HepG2 (cell line): ENCODE data around the gene MYO19. TPM values are rescaled to one million over a fixed set of nuclear protein-coding genes. Genes with fewer than 3 reads are reported as not detected.

Source experiments
- ATM ChIP-seq: fragments of 450-650 bp; IDR thresholded peaks from 2 replicates; pipeline ENCODE4 v1.7.1; 2017; ENCODE audit warnings: mild to moderate bottlenecking, borderline replicate concordance
- CCDC6 ChIP-seq: sonication (generic); formaldehyde crosslinking; IDR thresholded peaks from 2 replicates; pipeline ENCODE4 v1.8.1; 2022; ENCODE audit warnings: mild to moderate bottlenecking, missing genetic modification reagents, moderate library complexity
- DNMT1 ChIP-seq: sonication (generic); formaldehyde crosslinking; IDR thresholded peaks from 2 replicates; pipeline ENCODE4 v1.5.1; 2020; ENCODE audit warnings: mild to moderate bottlenecking, missing genetic modification reagents
- HINFP ChIP-seq: sonication (generic); formaldehyde crosslinking; IDR thresholded peaks from 2 replicates; pipeline ENCODE4 v1.4.0; 2020; ENCODE audit warnings: low read depth, mild to moderate bottlenecking, missing genetic modification reagents
- MED1 ChIP-seq: sonication (generic); formaldehyde crosslinking; IDR thresholded peaks from 2 replicates; pipeline ENCODE4 v1.4.0; 2020; ENCODE audit warnings: missing genetic modification reagents
- MED8 ChIP-seq: sonication (generic); formaldehyde crosslinking; IDR thresholded peaks from 2 replicates; pipeline ENCODE4 v1.8.1; 2023; ENCODE audit warnings: mild to moderate bottlenecking, missing genetic modification reagents; ENCODE audit not compliant: insufficient replicate concordance
- MYC ChIP-seq: sonication (generic); formaldehyde crosslinking; IDR thresholded peaks from 2 replicates; pipeline ENCODE4 v1.9.0; 2021; ENCODE audit warnings: missing genetic modification reagents, borderline replicate concordance
- NAIF1 ChIP-seq: sonication (generic); formaldehyde crosslinking; IDR thresholded peaks from 2 replicates; pipeline ENCODE4 v1.5.0; 2020; ENCODE audit warnings: mild to moderate bottlenecking, missing genetic modification reagents, borderline replicate concordance
- NONO ChIP-seq, 2 experiments: fragments of 450-650 bp in 1 of 2; sonication (generic) in 1 of 2; formaldehyde crosslinking in 1 of 2; IDR thresholded peaks in 1 of 2; conservative IDR thresholded peaks in 1 of 2; 2 replicates each; pipeline versions ENCODE4 v1.6.1 to v1.8.0; 2017 to 2022; ENCODE audit warnings: mild to moderate bottlenecking in 1 of 2, missing genetic modification reagents in 1 of 2, moderate library complexity in 1 of 2
- NRL ChIP-seq: sonication (generic); formaldehyde crosslinking; IDR thresholded peaks from 2 replicates; pipeline ENCODE4 v1.5.0; 2020; ENCODE audit warnings: missing genetic modification reagents, mild to moderate bottlenecking, moderate library complexity, borderline replicate concordance
- PHF8 ChIP-seq: sonication (generic); formaldehyde crosslinking; IDR thresholded peaks from 2 replicates; pipeline ENCODE4 v1.5.0; 2020; ENCODE audit warnings: missing genetic modification reagents
- RAD21 ChIP-seq: fragments of 450-650 bp; formaldehyde crosslinking; IDR thresholded peaks from 2 replicates; pipeline ENCODE4 v1.5.0; 2020; ENCODE audit warnings: mild to moderate bottlenecking
- RARG ChIP-seq: sonication (generic); formaldehyde crosslinking; IDR thresholded peaks from 2 replicates; pipeline ENCODE4 v1.4.0; 2020; ENCODE audit warnings: low read depth, mild to moderate bottlenecking, missing genetic modification reagents
- RELA ChIP-seq: sonication (generic); formaldehyde crosslinking; IDR thresholded peaks from 2 replicates; pipeline ENCODE4 v1.4.0; 2020; ENCODE audit warnings: missing genetic modification reagents
- RFX5 ChIP-seq: IDR thresholded peaks from 2 replicates; pipeline ENCODE4 v1.6.1; 2011; ENCODE audit warnings: low read depth, low read length, improper control_type of control experiment
- SOX5 ChIP-seq: IDR thresholded peaks from 2 replicates; pipeline ENCODE4 v1.6.1; 2016; ENCODE audit warnings: borderline replicate concordance
- ZFP1 ChIP-seq: IDR thresholded peaks from 2 replicates; pipeline ENCODE4 v1.6.1; 2016
- ZFYVE20 ChIP-seq: sonication (generic); formaldehyde crosslinking; IDR thresholded peaks from 2 replicates; pipeline ENCODE4 v1.8.0; 2023; ENCODE audit warnings: low read depth, mild to moderate bottlenecking, moderate library complexity, missing genetic modification reagents, borderline replicate concordance
- ZGPAT ChIP-seq: IDR thresholded peaks from 2 replicates; pipeline ENCODE4 v1.6.1; 2016; ENCODE audit warnings: mild to moderate bottlenecking
- ZNF280B ChIP-seq: sonication (generic); formaldehyde crosslinking; IDR thresholded peaks from 2 replicates; pipeline ENCODE4 v1.5.0; 2020; ENCODE audit warnings: missing genetic modification reagents, mild to moderate bottlenecking, borderline replicate concordance
- ZNF550 ChIP-seq: sonication (generic); formaldehyde crosslinking; IDR thresholded peaks from 2 replicates; pipeline ENCODE4 v1.4.0; 2020; ENCODE audit warnings: mild to moderate bottlenecking, missing genetic modification reagents, borderline replicate concordance
- ZNF552 ChIP-seq: sonication (generic); formaldehyde crosslinking; IDR thresholded peaks from 2 replicates; pipeline ENCODE4 v1.9.0; 2022; ENCODE audit warnings: missing genetic modification reagents, mild to moderate bottlenecking, borderline replicate concordance
- ZNF790 ChIP-seq: sonication (generic); formaldehyde crosslinking; IDR thresholded peaks from 2 replicates; pipeline ENCODE4 v1.8.0; 2022; ENCODE audit warnings: missing genetic modification reagents, mild to moderate bottlenecking, borderline replicate concordance
- ZNF883 ChIP-seq: sonication (generic); formaldehyde crosslinking; IDR thresholded peaks from 2 replicates; pipeline ENCODE4 v1.5.1; 2020; ENCODE audit warnings: mild to moderate bottlenecking, missing genetic modification reagents; ENCODE audit errors: not compliant biosample characterization
- polyA plus RNA-seq, 8 experiments: library from polyadenylated mRNA; depleted of rRNA in 3 of 8; stranded (reverse) in 7 of 8; unstranded in 1 of 8; fragments of >200 nt; fragmentation: Illumina TruSeq in 4 of 8; extraction: Trizol in 4 of 8; gene quantifications; 2 replicates each; pipeline versions ENCODE4 v1.2.1 to v1.2.3, GENCODE V29; 2011 to 2016; ENCODE audit warnings: low read depth in 4 of 8, missing spikeins in 1 of 8, mixed read lengths in 1 of 8; ENCODE audit not compliant: insufficient read depth in 1 of 8
- total RNA-seq, 5 experiments: library from RNA; depleted of rRNA; stranded (reverse); fragments of >200 nt; fragmentation: Illumina TruSeq; extraction: Trizol; gene quantifications; 2 replicates each; pipeline ENCODE4 v1.2.3, GENCODE V29; 2016; ENCODE audit warnings: low read depth in 1 of 5

The MYO19 gene
- total and polyA plus RNA-seq, 2 of the 13 experiments (the other 11 are each of a cell fraction or from before 2014, with no cell fraction given), result 75.7 to 82.3 TPM

- TF ChIP-seq SOX5, result peak; percentile 36; the same call in 1 of the 2 replicates
- 0 out of 2 replicates have a peak, but pooled peaks have one; percentile 28 for TF ChIP-seq MED1 (CRISPR knock-in tag)
- TF ChIP-seq PHF8 (CRISPR knock-in tag), result no peak
- TF ChIP-seq ZFP1, result no peak
- TF ChIP-seq ZNF550, result no peak
- no peak for TF ChIP-seq ATM
- peak; percentile 98 for TF ChIP-seq RAD21 (CRISPR knock-in tag)
- peak; percentile 94; the same call in 1 of the 2 replicates for TF ChIP-seq DNMT1 (CRISPR knock-in tag)
- TF ChIP-seq MYC (CRISPR knock-in tag), result peak; percentile 93
- peak; percentile 97 for TF ChIP-seq ZNF552 (CRISPR knock-in tag)
- peak; percentile 89; the same call in 1 of the 2 replicates for TF ChIP-seq ZNF280B
- TF ChIP-seq ZNF790 (CRISPR knock-in tag), result peak; percentile 86; the same call in 1 of the 2 replicates
- TF ChIP-seq HINFP (CRISPR knock-in tag), result peak; percentile 76; the same call in 1 of the 2 replicates
- no peak for TF ChIP-seq NONO (IDR thresholded peaks at IDR 0.05)
- peak; percentile 76 for TF ChIP-seq NONO (CRISPR knock-in tag; conservative IDR thresholded peaks at IDR 0.05)
- peak; percentile 89; the same call in 1 of the 2 replicates for TF ChIP-seq ZFYVE20
- TF ChIP-seq MED8 (CRISPR knock-in tag), result peak; percentile 67
- no peak for TF ChIP-seq RFX5
- no peak; the same call in 1 of the 2 replicates for TF ChIP-seq NAIF1 (CRISPR knock-in tag)
- TF ChIP-seq RARG (CRISPR knock-in tag), result no peak
- TF ChIP-seq CCDC6 (CRISPR knock-in tag), result peak; percentile 82
- no peak for TF ChIP-seq RELA (CRISPR knock-in tag)
- TF ChIP-seq NRL (CRISPR knock-in tag), result peak; percentile 97
- TF ChIP-seq ZGPAT, result peak; percentile 85
- TF ChIP-seq ZNF883 (CRISPR knock-in tag), result peak; percentile 96
Measured at GRCh38 chr17:36482611-36483504, 51.8 kb downstream of the MYO19 start (continued).
